GM21447 (cell line): ENCODE data around the gene CD81.

Source experiments
- ATAC-seq: cut with Tn5 transposase; IDR thresholded peaks from one replicate; pipeline ENCODE4 v1.9.1; 2021; ENCODE audit not compliant: unreplicated experiment

CD81 gene

GRCh38 chr11:2417856-2418692 is 41.0 kb downstream of the CD81 start:
- no peak for ATAC-seq

GRCh38 chr11:2418693-2419360 is 41.7 kb downstream of the CD81 start:
- ATAC-seq = no peak

DNA sequence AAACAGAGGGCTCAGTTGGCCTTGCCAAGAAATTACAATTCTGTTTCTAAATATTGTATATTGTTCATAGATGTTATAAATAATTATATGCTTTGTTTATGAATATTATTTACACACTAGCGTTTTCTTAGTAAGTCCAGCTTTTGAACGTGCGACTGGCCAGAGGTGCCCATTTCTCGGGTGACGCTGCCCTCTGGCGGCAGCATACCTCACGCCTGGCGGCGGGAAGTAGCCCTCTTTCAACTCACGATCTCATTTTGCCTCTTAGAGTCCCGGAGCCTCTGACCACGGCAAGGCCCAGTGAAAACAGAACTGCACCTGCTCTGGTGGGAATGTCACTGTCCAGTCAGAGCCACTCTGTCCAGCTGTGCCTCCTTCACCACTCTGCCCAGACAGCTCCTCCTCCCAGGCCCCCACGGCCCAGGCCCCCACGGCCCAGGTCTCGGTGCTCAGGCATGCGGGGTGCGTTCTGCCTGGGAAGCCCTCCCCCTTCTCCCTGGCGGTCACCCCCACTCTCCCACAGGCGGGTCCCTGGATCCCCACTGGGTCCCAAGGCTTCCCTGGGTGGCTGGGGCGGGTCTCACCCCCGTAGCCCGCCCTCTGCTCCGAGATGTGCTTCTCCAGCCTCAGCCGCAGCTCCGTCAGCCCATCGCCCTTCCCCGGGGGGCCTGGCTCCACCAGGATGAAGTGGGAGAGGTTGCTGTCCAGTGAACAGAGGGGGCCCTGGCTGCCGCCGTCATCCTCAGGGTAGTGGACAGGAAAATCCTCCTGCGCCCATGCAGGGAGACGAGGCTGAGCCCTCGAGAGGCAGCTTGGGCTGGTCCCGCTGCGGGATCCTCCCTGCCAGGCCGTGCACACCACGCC is 42.8 kb downstream of the CD81 start:
- ATAC-seq = no peak

GRCh38 chr11:2420502-2421225 is 43.6 kb downstream of the CD81 start:
- ATAC-seq = peak; percentile 57

- ATAC-seq = no peak
Observed at GRCh38 chr11:2421226-2421994, 44.3 kb downstream of the CD81 start.

DNA sequence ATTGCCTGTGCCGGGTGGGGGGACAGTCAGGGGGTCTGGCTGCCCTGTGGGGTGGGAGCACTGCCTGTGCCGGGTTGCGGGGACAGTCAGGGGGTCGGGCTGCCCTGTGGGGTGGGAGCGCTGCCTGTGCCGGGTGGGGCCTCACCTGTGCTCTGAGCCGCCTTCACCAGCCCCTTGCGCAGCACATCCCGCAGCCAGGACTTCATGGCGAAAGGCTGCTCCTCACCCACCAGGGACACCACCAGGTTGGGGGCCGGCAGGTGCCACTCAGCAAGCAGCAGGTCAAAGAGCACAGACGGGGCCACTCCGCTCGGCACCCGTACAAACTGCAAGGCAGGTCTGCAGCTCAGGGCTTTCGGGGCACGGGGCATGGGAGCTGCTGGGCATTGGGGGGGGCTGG is 44.9 kb downstream of the CD81 start:
- ATAC-seq = no peak

DNA sequence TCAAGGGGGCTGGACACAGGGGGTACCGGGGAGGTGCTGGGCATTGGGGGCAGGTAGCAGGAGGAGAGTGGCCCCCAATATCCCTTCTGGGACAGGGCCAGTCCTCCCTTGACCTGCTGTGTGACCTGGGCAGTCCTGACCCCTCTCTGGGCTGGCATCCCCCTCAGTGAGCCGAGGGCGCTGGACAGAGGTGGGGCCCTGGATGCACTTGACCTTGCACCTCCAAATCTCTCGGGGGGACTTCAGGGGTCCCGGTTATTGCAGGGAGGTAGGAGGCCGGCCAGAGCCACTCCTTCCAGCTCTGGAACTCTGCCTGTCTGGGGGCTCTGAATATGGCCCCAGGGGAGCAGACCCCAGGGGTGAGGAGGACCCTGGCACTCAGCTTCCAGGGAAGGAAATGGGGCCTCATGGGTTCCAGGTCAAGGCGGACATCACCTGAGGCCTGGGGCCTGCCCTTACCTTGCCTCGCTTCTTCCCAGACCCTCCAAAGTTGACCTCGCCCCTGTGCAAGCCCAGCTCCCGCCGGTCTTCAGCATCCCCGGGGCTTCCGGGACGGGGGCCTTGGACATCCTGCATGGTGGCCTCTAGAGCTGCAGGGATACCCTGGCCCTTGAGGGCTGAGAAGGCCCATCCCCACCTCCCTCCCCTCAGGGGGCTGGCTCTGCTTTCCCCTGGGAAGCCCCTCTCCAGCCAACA is 45.5 kb downstream of the CD81 start:
- ATAC-seq = no peak

- ATAC-seq = no peak
Observed at GRCh38 chr11:2423157-2424025, 46.3 kb downstream of the CD81 start.

- ATAC-seq = no peak
Observed at GRCh38 chr11:2424811-2425495, 47.8 kb downstream of the CD81 start.

GRCh38 chr11:2425506-2425905 is 48.4 kb downstream of the CD81 start:
- no peak for ATAC-seq

GRCh38 chr11:2426221-2426620 is 49.1 kb downstream of the CD81 start:
- no peak for ATAC-seq

DNA sequence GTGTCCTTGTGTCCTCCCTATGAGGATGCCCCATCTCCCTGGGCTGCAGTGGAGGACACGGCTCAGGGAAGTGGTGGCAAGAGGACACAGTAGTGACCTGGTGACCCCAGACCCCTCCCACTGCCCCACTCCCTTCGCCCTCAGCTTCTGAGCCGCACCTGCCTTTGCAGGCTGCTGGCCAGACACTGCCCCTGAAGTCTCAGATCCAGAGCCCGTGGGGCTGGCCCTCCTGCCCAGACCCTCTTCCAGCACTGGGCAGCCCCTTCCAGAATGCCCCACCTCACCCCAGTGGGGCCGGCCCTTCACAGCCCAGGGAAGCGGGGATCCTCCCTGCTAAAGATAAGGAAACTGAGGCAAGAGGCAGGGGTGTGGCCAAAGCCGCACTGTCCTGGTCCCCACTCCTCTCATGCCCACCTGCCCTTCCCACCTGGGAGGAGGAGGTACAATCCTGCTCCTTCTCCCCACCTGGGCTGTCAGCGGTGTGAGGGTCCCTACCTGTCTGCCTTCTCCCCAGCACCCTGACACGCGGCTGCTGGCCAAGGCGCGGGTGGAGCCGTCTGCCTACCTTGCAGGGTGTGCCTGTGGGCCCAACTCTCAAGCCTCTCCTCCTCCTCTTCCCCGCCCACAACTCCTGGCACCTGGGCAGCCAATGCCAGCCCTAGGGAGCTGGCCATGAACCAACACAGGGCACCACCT is 49.9 kb downstream of the CD81 start:
- ATAC-seq = no peak

DNA sequence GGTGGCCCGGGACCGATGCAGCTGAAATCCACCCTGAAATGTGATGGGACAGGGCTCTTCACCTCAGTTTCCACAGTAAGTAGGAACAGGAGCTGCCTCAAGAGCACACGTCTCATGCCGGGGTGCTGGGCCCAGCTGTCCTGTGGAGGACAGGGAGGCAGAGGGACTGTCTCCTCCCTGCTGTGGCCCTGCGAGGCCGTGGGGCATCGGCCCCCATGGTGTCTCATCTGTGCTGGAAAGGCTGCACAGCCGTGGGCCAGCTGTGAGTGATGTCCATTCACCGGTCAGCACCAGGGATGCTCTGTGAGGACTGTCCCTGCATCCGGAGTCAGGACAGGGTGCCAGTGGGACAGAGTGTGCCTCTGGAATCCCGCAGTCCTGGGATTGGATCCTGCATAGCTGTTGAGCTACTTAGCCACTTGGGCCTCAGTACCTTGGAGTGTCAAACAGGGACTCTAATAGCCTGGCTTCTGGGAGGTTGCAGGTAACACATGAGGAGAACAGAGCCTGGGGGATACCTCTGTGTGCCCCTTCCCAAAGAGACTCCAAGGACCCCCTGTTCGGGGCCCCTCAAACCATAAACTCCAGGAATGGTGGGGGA is 50.7 kb downstream of the CD81 start:
- ATAC-seq = no peak

DNA sequence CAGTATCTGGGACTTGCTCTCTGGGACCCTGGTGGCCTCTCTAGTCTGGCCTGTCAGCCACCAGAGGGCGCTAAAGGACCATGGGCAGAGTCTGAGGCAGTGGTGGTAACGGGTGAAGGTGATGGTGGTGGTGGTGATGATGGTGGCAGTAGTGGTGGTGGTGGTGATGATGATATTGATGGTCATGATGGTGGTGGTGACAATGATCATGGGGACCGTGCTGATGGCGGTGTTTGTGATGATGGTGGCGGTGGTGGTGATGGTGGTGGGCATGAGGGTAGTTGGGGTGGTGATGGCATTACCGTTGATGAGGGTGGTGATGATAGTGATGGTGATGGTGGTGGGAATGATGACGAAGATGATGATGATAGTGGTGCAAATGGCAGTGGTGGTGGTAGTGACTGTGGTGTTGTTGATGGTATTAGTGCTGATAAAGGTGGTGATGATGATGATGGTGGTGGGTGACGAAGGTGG is 51.2 kb downstream of the CD81 start:
- ATAC-seq = no peak

- no peak for ATAC-seq
Observed at GRCh38 chr11:2431395-2431794, 54.3 kb downstream of the CD81 start.

- ATAC-seq = no peak
Observed at GRCh38 chr11:2432171-2432621, 55.1 kb downstream of the CD81 start.

DNA sequence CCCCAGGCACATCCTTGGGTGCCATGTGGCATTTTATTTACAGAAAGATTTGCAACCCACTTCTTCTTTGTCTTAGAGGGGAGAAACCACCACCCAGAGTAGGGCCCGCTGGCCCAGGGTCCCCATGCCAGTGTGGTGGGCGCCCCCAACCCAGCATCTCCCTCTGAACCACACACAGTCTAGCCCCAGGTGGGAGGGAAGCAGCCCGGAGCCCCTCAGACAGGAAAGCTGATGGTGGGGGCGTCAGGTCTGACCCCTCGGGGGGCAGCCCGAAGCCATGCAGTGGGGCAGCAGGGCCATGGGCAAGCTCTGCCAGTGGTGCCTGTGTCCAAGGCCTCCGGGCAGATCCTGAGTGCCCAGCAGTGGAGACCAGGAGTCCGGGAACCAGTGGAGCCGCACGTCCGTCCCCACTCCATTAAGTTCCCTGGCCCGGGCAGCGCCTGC is 55.5 kb downstream of the CD81 start:
- no peak for ATAC-seq
